Measurements from ENCODE around the gene B4GALNT1.

DNA sequence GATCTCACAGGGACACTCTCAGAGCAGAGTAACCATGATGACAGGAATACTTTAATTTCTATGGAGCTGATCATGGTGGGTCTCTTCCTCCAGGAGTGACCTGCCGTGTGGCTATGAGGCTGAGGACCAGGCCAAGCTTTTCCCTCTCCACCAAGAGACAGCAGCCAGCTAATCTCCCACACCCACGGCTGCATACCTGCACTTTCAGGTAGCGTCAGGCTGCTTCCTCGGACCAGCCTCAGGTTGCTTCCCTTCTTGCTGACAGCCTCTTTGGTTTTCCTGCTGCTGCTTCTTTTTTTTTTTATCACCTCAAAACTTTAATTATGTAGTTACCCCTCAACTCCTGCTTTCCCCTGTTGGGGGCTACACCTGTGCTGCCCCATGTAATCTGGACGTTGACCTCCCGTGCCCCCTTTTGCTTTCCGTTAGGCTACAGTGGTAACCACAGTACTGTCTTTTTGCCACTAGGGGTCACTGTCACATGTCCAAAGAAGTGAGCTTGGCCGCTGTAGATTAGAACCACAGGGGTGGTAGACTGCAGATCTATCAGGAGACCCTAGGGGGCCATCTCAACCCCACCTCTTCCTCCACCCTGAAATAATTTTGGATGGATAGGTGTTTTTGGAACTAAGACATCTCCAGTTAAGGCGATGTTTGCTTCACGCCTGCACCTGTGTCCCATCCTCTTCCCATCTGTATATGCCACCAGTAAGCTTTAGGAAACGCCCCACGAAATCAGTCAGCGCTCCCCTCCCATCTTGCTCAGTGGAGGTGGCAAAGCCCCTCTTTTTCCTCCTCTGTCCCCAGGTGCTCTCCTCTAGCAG, 49.8 kb downstream of the B4GALNT1 start:
- TF ChIP-seq, protein P1, sequence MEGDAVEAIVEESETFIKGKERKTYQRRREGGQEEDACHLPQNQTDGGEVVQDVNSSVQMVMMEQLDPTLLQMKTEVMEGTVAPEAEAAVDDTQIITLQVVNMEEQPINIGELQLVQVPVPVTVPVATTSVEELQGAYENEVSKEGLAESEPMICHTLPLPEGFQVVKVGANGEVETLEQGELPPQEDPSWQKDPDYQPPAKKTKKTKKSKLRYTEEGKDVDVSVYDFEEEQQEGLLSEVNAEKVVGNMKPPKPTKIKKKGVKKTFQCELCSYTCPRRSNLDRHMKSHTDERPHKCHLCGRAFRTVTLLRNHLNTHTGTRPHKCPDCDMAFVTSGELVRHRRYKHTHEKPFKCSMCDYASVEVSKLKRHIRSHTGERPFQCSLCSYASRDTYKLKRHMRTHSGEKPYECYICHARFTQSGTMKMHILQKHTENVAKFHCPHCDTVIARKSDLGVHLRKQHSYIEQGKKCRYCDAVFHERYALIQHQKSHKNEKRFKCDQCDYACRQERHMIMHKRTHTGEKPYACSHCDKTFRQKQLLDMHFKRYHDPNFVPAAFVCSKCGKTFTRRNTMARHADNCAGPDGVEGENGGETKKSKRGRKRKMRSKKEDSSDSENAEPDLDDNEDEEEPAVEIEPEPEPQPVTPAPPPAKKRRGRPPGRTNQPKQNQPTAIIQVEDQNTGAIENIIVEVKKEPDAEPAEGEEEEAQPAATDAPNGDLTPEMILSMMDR (IDR thresholded peaks at IDR 0.05): peak; percentile 89 to 97 (median 95)
- no peak for TF ChIP-seq POLR2A (IDR thresholded peaks at IDR 0.05)

Data from body of pancreas (tissue), 4 donors.